ENCODE results near the gene ZZZ3. TPM values are rescaled to one million over a fixed set of nuclear protein-coding genes. Genes with fewer than 3 reads are reported as not detected.

The ZZZ3 gene
- total and polyA plus RNA-seq, 10 of the 15 experiments (the other 5 are each of a cell fraction or from before 2014, with no cell fraction given): 10.5 to 44.1 (median 29.5) TPM

DNA sequence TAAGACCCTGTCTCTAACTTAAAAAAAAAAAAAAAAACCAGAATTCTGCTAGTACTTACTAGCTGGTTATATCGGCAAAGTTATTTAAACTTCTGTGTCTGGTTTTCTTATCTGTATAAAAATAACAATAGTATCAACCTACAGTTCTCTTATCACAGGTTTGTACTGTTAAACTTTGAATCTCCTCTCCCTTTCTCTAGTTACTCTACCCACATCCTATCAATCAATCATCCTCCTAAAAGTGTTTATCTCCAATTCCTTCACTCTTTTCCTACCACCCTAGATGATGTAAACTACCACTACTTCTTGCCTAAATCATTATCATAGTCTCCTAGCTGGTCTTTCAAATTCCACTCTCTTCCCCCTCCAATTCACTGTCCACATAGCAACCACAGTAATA, 49.6 kb upstream of the ZZZ3 start (continued):
- TF ChIP-seq, protein P1, sequence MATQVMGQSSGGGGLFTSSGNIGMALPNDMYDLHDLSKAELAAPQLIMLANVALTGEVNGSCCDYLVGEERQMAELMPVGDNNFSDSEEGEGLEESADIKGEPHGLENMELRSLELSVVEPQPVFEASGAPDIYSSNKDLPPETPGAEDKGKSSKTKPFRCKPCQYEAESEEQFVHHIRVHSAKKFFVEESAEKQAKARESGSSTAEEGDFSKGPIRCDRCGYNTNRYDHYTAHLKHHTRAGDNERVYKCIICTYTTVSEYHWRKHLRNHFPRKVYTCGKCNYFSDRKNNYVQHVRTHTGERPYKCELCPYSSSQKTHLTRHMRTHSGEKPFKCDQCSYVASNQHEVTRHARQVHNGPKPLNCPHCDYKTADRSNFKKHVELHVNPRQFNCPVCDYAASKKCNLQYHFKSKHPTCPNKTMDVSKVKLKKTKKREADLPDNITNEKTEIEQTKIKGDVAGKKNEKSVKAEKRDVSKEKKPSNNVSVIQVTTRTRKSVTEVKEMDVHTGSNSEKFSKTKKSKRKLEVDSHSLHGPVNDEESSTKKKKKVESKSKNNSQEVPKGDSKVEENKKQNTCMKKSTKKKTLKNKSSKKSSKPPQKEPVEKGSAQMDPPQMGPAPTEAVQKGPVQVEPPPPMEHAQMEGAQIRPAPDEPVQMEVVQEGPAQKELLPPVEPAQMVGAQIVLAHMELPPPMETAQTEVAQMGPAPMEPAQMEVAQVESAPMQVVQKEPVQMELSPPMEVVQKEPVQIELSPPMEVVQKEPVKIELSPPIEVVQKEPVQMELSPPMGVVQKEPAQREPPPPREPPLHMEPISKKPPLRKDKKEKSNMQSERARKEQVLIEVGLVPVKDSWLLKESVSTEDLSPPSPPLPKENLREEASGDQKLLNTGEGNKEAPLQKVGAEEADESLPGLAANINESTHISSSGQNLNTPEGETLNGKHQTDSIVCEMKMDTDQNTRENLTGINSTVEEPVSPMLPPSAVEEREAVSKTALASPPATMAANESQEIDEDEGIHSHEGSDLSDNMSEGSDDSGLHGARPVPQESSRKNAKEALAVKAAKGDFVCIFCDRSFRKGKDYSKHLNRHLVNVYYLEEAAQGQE (IDR thresholded peaks at IDR 0.05; ENCODE audit: low read depth, low read length): no peak
- no peak for TF ChIP-seq CBX3 (IDR thresholded peaks at IDR 0.05; ENCODE audit: borderline replicate concordance, low read depth)
- no peak for TF ChIP-seq RB1 (IDR thresholded peaks at IDR 0.05; ENCODE audit: borderline replicate concordance)
- no peak for TF ChIP-seq STAT1 (conservative IDR thresholded peaks at IDR 0.05)
- no peak for TF ChIP-seq IKZF2 (IDR thresholded peaks at IDR 0.05)
- TF ChIP-seq NFYB (IDR thresholded peaks at IDR 0.05; ENCODE audit: insufficient read depth, low read depth, low read length): no peak
- no peak for TF ChIP-seq ZBTB40 (IDR thresholded peaks at IDR 0.05; ENCODE audit: borderline replicate concordance)
- no peak for TF ChIP-seq HCFC1 (IDR thresholded peaks at IDR 0.05; ENCODE audit: low read length)

Measured in GM12878 (cell line).